ENCODE measurements around the gene LCE3C. TPM values are rescaled to one million over a fixed set of nuclear protein-coding genes. Genes with fewer than 3 reads are reported as not detected.
"Not testable (repeated sequence)": the region's sequence is repeated elsewhere in the genome, so short reads cannot be mapped to it uniquely, and the experiment has no call there.

Gene LCE3C, protein sequence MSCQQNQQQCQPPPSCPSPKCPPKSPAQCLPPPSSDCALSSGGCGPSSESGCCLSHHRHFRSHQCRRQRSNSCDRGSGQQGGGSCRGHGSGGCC
- not detected for total RNA-seq

DNA sequence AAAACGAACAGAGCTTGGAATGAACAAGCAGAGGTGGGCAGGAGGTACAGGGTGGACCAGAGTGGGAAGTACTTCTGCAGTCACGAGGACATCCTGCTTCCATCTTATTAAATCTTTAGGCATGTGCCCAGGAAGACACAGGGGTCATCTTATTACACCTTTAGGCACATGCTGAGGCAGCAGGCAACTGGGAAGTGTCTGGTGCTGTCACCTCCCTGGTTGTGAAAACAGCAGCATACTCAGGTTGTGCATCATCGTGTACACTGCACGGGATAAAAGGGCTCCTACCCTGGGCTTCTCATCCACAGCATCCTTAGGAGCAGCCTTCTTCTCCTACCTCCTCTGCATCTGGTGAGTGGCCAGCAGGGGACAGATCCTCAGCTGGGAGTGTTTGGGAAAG, at the start of gene LCE3C:
LCE3C (plus strand) TSS at position 301 of the 400 bp plus-strand sequence. CDS start 498 bp downstream, outside the sequence.
- TF ChIP-seq, protein P1, sequence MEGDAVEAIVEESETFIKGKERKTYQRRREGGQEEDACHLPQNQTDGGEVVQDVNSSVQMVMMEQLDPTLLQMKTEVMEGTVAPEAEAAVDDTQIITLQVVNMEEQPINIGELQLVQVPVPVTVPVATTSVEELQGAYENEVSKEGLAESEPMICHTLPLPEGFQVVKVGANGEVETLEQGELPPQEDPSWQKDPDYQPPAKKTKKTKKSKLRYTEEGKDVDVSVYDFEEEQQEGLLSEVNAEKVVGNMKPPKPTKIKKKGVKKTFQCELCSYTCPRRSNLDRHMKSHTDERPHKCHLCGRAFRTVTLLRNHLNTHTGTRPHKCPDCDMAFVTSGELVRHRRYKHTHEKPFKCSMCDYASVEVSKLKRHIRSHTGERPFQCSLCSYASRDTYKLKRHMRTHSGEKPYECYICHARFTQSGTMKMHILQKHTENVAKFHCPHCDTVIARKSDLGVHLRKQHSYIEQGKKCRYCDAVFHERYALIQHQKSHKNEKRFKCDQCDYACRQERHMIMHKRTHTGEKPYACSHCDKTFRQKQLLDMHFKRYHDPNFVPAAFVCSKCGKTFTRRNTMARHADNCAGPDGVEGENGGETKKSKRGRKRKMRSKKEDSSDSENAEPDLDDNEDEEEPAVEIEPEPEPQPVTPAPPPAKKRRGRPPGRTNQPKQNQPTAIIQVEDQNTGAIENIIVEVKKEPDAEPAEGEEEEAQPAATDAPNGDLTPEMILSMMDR (IDR thresholded peaks at IDR 0.05), result no peak
- intact Hi-C loops (cut with DNase I), result no loop called here
- H3K27me3 ChIP-seq, result no peaks in the 10 kb centered on the region
- no peaks in the 10 kb centered on the region for H3K4me1 ChIP-seq
- DNase-seq, result no peak
- no peak within 1 kb of the TSS for H3K27ac ChIP-seq
- no peaks in the 10 kb centered on the region for H3K9me3 ChIP-seq
- no peak within 1 kb of the TSS for H3K9ac ChIP-seq (ENCODE audit: low read depth in 2 of 2, low read length in 2 of 2)
- no peak within 1 kb of the TSS for H3K4me3 ChIP-seq
- no peaks in the 10 kb centered on the region for H3K36me3 ChIP-seq

- Histone ChIP-seq H3K36me3 (no peaks in the 10 kb centered on the region), H3K27ac (no peak overlapping the region), H3K4me1 (no peaks in the 10 kb centered on the region), H3K9me3 (no peaks in the 10 kb centered on the region), H3K4me3 (no peak overlapping the region), H3K9ac (ENCODE audit: low read depth in 2 of 2, low read length in 2 of 2) (no peak overlapping the region), H3K27me3 (no peaks in the 10 kb centered on the region)
- intact Hi-C loops (cut with DNase I), result no loop called here
- TF ChIP-seq, protein P1 (IDR thresholded peaks at IDR 0.05), result no peak
- no peak for DNase-seq
Observed at GRCh38 chr1:152565115-152565514, 34.9 kb upstream of the LCE3C start.

- Histone ChIP-seq H3K9ac (ENCODE audit: low read depth in 2 of 2, low read length in 2 of 2) (no peak overlapping the region), H3K4me3 (no peak overlapping the region), H3K27ac (no peak overlapping the region), H3K9me3 (no peaks in the 10 kb centered on the region), H3K4me1 (no peaks in the 10 kb centered on the region), H3K27me3 (no peaks in the 10 kb centered on the region), H3K36me3 (no peaks in the 10 kb centered on the region)
- DNase-seq, result no peak
- TF ChIP-seq, protein P1 (IDR thresholded peaks at IDR 0.05), result no peak
- intact Hi-C loops (cut with DNase I), result no loop called here
Observed at GRCh38 chr1:152565535-152566215, 34.4 kb upstream of the LCE3C start.

DNA sequence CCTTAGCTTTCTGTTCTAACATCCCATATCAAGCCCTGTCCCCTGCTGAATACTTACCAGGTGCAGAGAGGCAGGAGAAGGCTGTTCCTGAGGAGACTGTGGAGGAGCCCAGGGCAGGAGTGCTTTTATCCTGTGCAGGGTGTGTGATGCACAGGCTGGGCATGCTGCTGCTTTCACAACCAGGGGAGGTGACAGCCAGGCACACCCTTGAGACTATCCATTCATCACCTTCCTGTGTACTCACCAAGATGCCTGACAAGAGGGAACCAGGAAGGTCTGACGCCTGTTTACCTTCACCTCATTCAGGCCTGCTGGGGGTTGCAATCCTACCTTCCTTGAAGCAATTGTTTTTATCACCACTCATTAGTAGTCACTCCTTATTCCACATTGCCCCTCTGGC, 33.4 kb upstream of the LCE3C start, which contains the start of gene LCE3E:
LCE3E (minus strand) TSS at position 100 of the 400 bp plus-strand sequence. CDS start 572 bp downstream, outside the sequence.
- Histone ChIP-seq H3K36me3 (no peaks in the 10 kb centered on the region), H3K9ac (ENCODE audit: low read depth in 2 of 2, low read length in 2 of 2) (no peak within 1 kb of the TSS), H3K27me3 (no peaks in the 10 kb centered on the region), H3K27ac (no peak within 1 kb of the TSS), H3K4me1 (no peaks in the 10 kb centered on the region), H3K9me3 (no peaks in the 10 kb centered on the region), H3K4me3 (no peak within 1 kb of the TSS)
- TF ChIP-seq, protein P1 (IDR thresholded peaks at IDR 0.05), result no peak
- no peak for DNase-seq
- intact Hi-C loops (cut with DNase I), result no loop called here

GRCh38 chr1:152577168-152577567, 22.9 kb upstream of the LCE3C start:
- TF ChIP-seq, protein P1 (IDR thresholded peaks at IDR 0.05), result no peak
- Histone ChIP-seq H3K4me3 (no peak overlapping the region), H3K9ac (ENCODE audit: low read depth in 2 of 2, low read length in 2 of 2) (no peak overlapping the region), H3K27ac (no peak overlapping the region), H3K4me1 (no peaks in the 10 kb centered on the region), H3K36me3 (no peaks in the 10 kb centered on the region), H3K9me3 (no peaks in the 10 kb centered on the region), H3K27me3 (no peaks in the 10 kb centered on the region)
- DNase-seq, result no peak
- intact Hi-C loops (cut with DNase I), result loop anchor here (10.0 kb wide), 1 partner anchor 58 kb away; no protein-coding TSS in a partner anchor

GRCh38 chr1:152579526-152579925, 20.5 kb upstream of the LCE3C start:
- not testable (repeated sequence) for H3K9ac ChIP-seq (ENCODE audit: low read depth in 2 of 2, low read length in 2 of 2); H3K27me3 ChIP-seq; H3K36me3 ChIP-seq; H3K27ac ChIP-seq; DNase-seq; H3K4me1 ChIP-seq; H3K9me3 ChIP-seq; H3K4me3 ChIP-seq
- intact Hi-C loops (cut with DNase I), result loop anchor here (10.0 kb wide), 1 partner anchor 55 kb away; no protein-coding TSS in a partner anchor

Data from colonic mucosa (tissue), 4 donors.